Gastroesophageal sphincter (tissue), 3 donors: Measurements from ENCODE around the gene DDX54.

Experiments
- CTCF ChIP-seq, 4 experiments: fragments of 200-600 bp in 2 of 4; fragments of 450-650 bp in 2 of 4; sonication (generic) in 1 of 4; IDR thresholded peaks; one replicate each; pipeline ENCODE4 v1.5.1; 2017 to 2019; ENCODE audit warnings: antibody characterized with exemption in 4 of 4, mild to moderate bottlenecking in 2 of 4, moderate library complexity in 2 of 4
- EP300 ChIP-seq: sonication (generic); formaldehyde crosslinking; IDR thresholded peaks from one replicate; pipeline ENCODE4 v1.6.1; 2017; ENCODE audit warnings: antibody characterized with exemption, mild to moderate bottlenecking
- POLR2A ChIP-seq, 2 donors: fragments of 450-650 bp; IDR thresholded peaks; one replicate each; pipeline ENCODE4 v1.6.1; 2017; ENCODE audit warnings: antibody characterized with exemption in 2 of 2, mild to moderate bottlenecking in 2 of 2, moderate library complexity in 1 of 2

- TF ChIP-seq EP300 = no peak
- no peak for TF ChIP-seq CTCF (IDR thresholded peaks at IDR 0.05)
- no peak for TF ChIP-seq POLR2A (IDR thresholded peaks at IDR 0.05)
Observed at GRCh38 chr12:113232089-113232839, 47.0 kb upstream of the DDX54 start.
